M059J (cell line): ENCODE measurements around the gene NEU3. TPM values are rescaled to one million over a fixed set of nuclear protein-coding genes. Genes with fewer than 3 reads are reported as not detected.
"Not testable (repeated sequence)": the region's sequence is repeated elsewhere in the genome, so short reads cannot be mapped to it uniquely, and the experiment has no call there.

Experiments
- DNase-seq: peaks from one replicate; pipeline ENCODE4 v3.0.0-alpha.2; 2012; ENCODE audit warnings: low read depth
- total RNA-seq: library from RNA; depleted of rRNA; stranded (reverse); fragments of >200 nt; shearing (Covaris generic); gene quantifications from 2 replicates; pipeline ENCODE4 v1.2.3, GENCODE V29; 2014

NEU3 gene
- total RNA-seq, 1 experiment from 2014 or later, result 8.2 TPM

DNA sequence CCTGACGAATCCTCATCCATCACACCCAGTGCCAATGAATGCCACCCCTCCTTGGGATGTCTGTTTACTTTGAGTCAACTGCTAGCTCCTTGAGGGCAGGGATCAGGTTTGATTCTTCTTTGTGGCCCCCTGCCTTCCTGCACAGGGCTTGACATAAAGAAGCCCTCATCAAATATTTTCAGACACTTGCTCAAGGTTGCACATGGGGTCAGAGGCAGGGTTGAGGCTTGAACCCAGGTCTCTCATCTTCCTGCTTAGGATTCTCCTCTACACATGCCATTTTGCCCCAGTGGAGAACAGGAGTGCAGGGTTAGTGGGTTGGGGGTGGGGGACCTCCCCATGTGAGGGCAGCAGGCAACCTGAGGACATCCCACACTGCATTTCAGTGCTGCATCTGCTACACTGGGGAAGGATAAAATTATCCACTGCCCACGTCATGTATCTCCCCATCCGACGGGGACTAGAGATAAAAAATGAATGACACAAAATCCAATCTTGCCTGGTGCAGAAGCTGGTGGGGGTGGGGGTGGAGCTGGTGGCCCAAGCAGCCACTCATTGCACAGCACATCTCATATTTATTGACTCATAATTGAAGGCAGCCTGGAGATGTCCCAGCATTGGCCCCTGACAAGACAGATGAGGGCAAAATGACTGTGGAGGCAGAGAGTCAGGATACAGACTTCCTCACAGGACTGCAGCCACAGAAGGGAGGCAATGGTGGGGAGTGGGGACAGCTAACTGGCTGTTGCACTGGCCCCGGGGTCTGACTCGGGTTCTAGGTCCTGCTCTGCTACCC lies 41.3 kb downstream of the NEU3 start:
- peak; percentile 24 for DNase-seq

DNA sequence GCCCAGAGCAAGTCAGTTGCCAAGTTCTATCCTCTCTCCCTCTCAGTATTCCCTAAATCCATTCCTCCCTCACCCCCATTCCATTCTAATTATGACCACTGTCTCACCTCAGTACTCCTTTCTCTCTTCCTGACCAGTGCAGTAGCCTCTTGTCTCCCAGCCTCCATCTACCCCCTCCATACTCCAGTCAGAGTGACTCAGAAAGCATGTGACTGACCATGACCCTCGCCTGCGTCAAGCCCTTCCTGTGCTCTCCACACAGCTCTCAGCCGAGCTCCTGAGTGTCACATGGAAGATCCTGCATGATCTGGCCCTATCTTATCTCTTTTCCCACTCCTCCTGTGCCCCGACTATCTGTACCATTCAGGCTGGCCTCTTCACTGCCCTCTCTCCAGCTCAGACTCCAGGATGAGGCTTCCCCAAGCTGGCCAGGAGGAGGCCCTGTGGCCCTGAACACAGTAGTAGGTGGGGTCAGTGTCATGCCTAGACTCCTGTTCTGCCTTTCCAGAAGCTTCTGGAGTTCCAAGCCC lies 42.6 kb downstream of the NEU3 start:
- peak; percentile 90 for DNase-seq

DNA sequence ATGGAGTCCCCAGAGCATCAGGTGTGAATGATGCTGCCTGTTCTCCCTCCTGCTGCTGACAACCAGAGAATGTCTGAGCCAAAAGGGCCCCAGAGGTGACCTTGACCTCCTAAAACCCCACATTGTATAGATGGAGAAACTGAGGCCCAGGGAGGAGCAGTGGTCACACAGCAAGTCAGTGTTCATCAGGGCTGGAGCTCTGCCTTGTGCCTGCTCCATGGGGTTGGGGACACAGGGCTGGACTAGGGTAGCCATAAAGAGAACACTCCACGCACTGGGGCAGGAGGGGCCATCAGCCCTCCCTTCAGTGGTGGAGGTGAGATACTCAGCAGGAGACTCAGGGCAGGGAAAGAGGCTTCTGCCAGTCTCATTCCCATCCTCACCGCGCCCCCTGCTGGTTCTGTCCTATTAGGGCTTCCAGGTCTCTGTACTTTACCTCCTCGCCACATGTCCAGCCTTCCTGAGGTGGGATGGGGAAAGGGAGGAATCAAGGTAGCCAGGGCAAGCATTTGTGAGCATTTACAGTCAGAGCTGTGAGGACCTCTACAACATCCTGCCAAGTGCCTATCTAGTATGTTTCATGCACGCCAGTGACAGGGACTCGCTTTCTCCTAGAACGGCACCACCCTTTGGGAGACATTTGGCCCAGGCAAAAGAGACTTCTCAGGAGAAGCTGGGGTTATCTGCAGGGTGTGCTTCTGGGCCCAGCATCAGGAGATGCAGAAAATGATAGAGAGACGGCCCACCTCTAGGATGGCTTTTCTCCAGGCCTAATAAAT lies 43.2 kb downstream of the NEU3 start:
- peak; percentile 68 for DNase-seq

DNA sequence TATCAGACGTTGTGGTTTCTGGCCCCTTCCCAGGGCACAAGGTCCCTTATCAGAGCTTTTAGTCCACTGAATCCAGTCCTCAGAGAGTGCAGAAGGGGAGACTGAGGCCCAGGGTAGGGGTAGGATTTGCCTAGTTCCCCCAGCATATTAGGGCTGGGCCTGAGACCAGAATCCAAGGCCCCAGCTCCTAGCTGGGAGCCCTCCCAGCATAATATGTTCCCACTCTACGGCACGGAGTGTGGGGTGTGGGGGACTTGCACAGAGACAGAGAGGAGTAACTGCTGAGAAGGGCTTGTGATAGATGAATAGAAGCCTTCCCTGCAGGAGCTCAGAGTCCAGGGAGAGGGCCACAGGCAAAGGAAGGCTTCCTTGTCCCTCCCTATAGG lies 43.8 kb downstream of the NEU3 start:
- DNase-seq, result no peak

DNA sequence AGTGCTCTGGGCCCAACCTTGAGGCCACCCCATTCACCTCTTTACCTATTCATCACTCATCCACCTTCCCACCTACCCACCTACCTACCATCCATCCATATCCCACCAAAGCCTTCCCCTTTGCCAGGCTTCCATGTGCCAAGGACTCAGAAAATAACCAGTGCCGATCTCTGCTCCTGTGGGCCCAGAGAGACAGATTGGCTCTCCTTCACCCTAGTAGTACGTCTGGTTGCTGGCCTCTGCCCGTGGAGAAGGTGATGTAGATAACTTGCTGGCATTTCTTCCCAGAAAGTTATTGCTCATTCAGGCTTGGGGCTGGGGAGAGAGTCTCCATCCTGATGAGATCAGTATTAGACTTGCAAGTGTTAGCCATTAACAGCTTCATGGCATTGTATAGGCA lies 45.2 kb downstream of the NEU3 start:
- no peak for DNase-seq

DNA sequence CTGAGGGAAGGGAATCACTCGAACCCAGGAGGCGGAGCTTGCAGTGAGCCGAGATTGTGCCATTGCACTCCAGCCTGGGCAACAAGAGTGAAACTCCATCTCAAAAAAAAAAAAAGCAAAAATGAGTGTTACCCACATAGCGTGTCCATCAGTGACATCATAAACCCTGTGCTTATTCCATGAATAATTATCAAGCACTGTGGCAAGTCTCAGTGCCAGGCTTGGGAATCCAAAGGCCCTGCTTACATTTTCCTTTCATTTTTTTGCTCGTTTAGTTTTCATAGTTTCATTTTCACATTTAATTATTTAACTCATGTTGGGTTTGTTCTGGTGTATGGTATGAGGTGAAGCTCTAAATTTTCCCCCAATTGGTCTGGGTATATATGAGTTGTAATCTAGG lies 46.5 kb downstream of the NEU3 start:
- peak; percentile 41 for DNase-seq

DNA sequence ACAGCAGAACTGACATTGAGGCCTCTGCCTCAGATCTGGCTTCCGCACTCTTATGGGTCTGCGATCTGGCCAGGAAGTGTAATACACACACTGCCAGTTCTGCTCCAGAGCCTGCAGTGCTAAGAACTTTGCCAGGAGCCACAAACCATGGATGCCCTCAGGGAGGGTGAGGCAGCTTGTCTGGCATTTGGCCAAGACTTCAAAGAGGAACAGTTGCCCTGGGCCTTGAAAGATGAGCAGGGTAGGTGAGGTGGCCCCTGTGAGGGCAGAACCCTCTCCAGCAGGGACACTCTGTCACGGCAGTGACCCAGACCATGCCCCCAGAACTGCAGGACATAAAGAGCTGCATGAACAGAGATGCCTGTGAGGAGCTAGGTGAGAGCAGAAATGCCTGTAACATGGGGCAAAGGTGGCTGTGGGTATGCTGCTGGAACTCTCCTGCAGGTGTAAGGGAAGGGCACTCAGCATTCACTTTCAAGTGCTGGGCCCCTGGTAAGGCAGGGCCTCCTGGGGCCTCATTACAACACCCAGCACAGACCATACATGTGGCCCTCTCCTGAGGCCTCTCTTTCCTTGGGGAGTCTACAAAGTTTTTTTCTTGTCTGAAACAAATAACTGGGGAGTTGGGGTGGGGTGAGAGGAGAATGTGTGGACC lies 47.3 kb downstream of the NEU3 start:
- DNase-seq, result peak; percentile 95

DNA sequence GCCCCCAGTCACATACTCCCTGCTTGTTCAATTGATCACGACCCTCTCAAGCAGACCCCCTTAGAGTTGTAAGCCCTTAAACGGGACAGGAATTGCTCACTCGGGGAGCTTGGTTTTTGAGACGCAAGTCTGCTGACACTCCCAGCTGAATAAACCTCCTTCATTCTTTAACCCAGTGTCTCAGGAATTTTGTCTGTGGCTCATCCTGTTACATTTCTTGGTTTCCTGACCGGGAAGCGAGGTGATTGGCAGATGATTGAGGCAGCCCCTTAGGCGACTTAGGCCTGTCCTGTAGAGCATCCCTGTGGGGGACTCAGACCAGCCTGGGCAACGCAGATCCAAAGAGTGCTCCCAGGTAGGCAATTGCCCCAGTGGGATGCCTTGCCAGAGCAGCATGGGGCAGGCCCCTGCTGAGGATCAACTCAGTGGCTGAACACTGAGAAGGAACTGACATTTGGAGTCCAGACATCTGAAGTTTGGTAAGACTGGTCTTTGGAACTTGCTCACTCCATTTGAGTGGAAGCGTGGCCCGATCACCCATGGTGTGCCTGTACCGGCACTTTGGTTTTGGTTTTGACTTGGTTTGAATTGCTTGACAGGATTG lies 51.5 kb downstream of the NEU3 start:
- DNase-seq, result no peak

DNA sequence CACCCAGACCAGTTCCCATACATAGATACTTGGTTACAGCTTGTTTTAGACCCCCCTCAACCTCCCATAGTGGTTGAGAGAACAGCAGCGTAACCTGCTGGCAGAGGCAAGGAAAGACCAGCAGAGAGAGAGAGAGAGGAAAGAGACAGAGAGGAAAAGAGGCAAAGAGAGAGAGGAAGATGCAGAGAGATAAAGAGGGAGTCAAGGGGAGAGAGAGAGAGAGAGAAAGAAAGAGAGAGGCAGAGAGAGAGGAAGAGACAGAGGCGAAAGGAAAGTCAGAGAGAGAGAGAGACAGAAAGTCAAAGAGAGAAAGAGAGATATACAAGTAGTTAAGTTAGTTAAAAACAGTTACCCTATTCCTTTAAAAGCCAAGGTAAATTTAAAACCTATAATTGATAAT lies 52.5 kb downstream of the NEU3 start:
- DNase-seq, result no peak

DNA sequence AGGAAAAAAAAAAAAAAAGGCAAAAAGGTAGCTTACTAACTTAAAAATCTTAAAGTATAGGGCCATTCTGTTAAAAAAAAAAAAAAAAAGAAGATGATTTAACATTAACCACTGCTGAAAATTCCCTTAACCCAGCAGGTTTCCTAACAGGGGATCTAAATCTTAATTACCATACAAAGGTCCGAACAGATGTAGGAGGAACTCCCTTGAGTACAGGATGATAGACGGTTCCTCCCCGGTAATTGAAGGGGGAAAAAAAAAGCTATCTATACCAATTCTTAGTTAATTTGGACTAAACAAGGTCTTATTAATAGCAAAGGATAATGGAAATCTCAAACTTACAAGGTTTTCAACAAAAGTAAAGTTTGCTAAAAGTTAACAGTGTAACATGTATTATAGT lies 53.1 kb downstream of the NEU3 start:
- not testable (repeated sequence) for DNase-seq

DNA sequence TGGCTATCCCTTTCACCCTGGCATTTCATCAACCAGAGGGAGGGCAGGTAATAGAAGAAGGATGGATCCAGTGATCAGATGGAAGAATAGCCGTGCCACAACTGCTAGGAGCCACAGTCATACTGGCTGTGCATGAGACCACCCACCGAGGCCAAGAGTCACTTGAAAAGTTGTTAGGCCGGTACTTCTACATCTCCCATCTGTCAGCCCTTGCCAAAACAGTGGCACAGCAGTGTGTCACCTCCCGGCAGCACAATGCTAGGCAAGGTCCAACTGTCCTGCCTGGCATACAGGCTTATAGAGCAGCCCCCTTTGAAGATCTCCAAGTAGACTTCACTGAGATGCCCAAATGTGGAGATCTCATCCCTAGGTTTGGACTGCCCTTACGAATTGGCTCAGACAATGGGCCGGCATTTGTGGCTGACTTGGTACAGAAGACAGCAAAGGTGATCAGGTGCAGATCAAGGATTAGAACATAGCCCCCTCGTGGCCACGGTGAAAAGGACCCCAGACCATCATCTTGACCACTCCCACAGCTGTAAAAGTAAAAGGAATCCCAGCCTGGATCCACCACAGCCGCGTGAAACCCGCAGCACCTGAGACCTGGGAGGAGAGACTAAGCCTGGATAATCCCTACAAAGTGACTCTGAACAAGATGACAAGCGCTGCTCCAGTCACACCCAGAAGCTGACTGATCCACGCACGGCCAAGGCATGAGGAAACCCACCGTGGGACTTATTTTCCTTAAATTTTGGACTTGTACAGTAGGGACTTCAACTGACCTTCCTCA lies 55.8 kb downstream of the NEU3 start:
- DNase-seq, result not testable (repeated sequence)

DNA sequence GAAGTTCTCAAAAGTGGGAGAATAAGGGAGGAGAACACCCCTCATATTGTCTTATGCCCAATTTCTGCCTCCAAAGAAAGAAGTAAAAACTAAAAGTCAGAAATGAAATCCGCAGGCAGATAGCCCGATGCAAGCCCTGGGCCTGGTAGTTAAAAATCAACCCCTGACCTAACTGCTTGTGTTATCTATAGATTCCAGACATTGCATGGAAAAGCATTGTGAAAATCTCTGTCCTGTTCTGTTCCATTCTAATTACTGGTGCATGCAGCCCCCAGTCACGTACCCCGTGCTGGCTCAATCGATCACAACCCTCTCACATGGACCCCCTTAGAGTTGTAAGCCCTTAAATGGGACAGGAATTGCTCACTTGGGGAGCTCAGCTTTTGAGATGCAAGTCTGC lies 57.9 kb downstream of the NEU3 start:
- DNase-seq, result not testable (repeated sequence)

DNA sequence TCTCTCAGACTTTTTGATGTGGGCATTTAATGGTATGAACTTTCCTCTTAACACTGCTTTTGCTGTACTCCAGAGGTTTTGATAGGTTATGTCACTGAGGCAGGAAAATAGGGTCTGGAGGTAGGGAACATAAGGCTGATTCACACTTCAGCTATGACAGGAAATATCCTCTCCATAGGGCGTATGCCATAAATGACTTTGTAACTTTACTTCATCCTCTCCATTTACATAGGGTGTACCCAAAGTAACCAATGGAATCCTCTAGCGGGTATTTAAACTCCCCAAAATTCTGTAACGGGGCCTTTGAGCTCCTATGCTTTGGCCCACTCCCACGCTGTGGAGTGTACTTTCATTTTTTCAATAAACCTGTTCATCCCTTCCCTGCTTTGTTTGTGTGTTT lies 58.5 kb downstream of the NEU3 start:
- DNase-seq, result no peak

DNA sequence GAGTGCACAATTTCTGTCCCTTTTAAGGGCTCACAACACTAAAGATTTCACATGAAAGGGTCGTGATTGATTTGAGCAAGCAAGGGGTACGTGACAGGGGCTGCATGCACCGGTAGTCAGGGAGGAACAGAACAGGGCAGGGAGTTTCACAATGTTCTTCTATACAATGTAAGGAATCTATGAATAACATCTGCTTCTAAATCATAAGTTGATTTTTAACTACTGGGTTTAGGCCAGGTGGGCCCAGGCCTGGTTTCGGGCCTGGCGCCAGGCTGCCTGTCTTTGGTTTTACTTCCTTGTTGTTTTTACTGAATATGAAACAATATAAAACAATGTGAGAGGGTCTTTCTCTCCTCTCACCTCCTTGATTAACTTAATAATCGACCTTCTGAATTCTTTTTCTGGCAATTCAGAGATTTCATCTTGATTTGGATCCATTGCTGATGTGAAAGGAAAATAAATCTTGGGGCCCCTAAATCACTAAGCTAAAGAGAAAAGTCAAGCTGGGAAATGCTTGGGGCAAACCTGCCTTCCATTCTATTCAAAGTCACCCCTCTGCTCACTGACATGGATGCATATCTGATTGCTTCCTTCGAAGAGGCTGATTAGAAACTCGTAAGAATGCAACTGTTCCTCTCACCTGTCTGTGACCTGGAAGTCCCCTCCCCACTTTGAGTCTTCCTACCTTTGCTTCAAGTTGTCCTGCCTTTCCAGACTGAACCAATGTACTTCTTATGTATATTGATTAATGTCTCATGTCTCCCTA lies 61.0 kb downstream of the NEU3 start:
- DNase-seq, result not testable (repeated sequence)

DNA sequence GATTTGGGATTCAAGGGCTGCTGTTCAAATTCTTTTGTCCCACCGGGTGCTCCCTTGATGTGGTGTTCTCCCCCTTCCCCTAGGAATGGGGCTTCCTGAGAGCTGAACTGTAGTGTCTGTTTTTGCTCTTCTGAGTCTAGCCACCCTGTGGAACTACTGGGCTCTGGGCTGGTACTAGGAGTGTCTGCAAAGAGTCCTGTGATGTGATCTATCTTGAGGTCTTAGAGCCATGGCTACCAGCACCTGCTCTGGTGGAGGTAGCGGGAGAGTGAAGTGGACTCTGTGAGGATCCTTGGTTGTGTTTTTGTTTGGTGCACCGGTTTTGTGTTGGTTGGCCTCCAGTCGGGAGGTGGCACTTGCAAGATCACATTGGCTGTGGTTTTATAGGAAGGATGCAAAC lies 61.8 kb downstream of the NEU3 start:
- DNase-seq, result no peak

DNA sequence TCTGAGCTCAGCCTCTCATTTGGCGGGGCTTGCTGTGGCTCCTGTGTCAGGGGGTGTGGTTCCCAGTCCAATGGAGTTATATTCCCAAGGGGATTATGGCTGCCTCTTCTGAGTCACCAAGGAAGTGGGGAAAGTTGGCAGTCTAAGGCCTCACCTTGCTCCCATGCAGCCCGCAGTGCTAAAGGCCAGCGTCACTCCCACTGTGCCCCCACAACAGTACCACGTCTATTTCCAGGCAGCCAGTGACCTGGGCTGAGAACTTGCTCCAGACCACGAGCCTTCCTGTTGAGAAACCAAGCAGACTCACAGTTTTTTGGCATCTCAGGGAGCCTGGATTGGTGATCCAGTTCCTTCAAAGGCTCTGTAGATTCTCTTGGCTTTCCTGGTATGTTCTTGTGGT lies 62.3 kb downstream of the NEU3 start:
- DNase-seq, result peak; percentile 47

DNA sequence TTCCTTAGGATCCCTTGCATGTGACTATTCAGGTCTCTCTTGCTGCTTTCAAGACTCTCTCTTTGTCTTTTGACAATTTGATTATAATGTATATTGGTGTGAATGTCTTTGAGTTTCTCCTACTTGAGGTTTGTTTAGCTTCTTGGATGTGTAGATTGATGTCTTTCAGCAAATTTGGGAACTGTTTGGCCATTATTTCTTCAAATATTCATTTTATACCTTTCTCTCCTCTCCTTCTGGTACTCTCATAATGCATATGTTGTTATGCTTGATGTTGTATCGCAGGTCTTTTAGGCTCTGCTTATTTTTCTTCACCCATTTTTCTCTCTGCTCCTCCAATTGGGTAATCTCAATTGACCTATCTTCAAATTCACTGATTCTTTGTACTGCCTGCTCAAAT lies 63.7 kb downstream of the NEU3 start:
- DNase-seq, result no peak

DNA sequence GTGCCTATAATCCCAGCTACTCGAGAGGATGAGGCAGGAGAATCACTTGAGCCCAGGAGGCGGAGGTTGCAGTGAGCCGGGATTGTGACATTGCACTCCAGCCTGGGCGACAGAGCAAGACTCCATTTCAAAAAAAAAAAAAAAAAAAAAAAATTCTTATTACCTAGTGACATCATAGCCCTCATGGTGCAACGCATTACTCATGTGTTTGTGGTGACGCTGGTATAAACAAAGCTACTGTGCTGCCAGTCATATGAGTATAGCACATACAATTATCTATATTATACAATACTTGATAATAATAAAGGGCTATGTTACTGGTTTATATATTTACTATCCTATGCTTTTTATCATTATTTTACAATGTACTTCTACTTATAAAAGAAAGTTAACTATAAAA lies 66.8 kb downstream of the NEU3 start:
- peak; percentile 49 for DNase-seq

DNA sequence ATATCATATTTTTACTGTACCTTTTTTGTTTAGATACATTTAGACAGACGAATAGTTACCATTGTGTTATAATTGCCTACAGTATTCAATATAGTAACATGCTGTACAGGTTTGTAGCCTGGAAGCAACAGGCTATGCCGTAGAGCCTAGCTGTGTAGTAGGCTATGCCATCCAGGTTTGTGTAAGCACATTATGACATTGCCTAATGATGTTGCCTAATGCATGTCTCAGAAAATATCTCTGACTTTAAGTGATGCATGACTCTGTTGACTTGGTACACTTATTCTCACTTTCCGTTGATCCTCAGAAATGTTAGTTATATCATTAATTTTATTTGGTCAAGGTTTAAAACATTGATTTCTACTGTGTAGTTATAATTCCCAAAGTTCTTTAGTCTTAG lies 68.1 kb downstream of the NEU3 start:
- no peak for DNase-seq

DNA sequence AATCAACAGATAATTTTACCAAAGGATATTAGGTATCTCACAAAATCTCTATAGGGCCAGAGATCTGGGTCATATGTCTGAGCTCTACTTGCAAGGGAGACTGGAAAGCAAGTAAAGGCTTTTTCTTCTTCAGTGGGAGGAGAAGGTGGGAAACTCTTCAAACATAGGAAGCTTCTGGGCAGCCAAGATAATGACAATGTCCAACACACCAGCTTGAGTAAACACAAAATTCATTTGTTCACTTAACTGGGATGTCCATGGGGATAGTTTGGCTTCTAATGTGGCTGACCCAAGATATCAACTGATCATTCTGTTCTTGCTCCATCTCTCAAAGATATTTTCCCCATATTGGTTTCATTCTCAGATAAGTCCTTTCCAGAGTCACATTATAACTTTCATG lies 70.6 kb downstream of the NEU3 start:
- no peak for DNase-seq
